Lower leg skin (tissue), 4 donors: ENCODE results near the gene ANKRD50. TPM values are rescaled to one million over a fixed set of nuclear protein-coding genes. Genes with fewer than 3 reads are reported as not detected.

Experiments used
- DNase-seq, 2 donors: peaks; one replicate each; pipeline ENCODE4 v3.0.0-alpha.2; 2019; ENCODE audit warnings: low spot score in 2 of 2
- H3K4me3 ChIP-seq: fragments of 200-600 bp; sonication (generic); 2 replicates; pipeline ENCODE4 v1.5.1; 2017; ENCODE audit warnings: mild to moderate bottlenecking, low read depth; ENCODE audit not compliant: poor library complexity, severe bottlenecking
- POLR2A ChIP-seq, 2 donors: fragments of 450-650 bp; IDR thresholded peaks; one replicate each; pipeline ENCODE4 v1.6.1; 2016 to 2017; ENCODE audit warnings: antibody characterized with exemption in 2 of 2, mild to moderate bottlenecking in 1 of 2, moderate library complexity in 1 of 2
- WGBS, 2 donors: methylation state at CpG; one replicate each; pipeline ENCODE4 v1.1.5; 2018; 5-methylcytosine and 5-hydroxymethylcytosine counted together
- intact Hi-C: fragments of 100-400 bp; cut with DNase I; formaldehyde crosslinking; loops from one replicate; pipeline ENCODE4 v1.15.0; 2023; ENCODE audit warnings: low total_unique reads
- total RNA-seq, 4 donors: library from RNA; depleted of rRNA; stranded (reverse); fragments of >200 nt; gene quantifications; one replicate each; pipeline ENCODE4 v1.1.0, GENCODE V29; 2016
- TF ChIP-seq, protein P1 (sequence below), 3 donors: fragments of 450-650 bp; IDR thresholded peaks; one replicate each; pipeline ENCODE4 v1.5.1; 2016; ENCODE audit warnings: antibody characterized with exemption in 3 of 3, mild to moderate bottlenecking in 3 of 3, moderate library complexity in 2 of 3

ANKRD50 gene
- total RNA-seq, 4 donors from 2014 or later, result 21.8 to 26.4 (median 22.7) TPM

DNA sequence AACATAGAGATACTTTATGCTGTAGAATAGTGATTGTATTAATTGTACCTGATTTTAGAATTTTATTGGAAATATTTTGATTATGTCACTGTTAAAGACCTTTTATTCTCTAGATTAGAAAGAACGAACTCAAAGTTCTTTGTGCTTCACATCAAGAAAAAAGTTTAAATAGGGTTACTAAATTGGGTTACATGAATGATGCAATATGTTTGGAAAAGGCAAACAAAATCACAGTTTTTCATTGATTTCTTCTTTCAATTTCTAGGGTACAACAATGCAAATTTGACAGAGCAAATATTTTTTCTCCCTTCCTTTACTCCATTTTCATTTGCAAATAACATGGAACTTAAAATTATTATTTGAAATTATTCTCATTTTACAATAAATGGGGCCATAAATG is 24.0 kb upstream of the ANKRD50 start:
- intact Hi-C loops, result no loop called here
- no peak overlapping the region for H3K4me3 ChIP-seq
- 80 to 83% methylated on average over 1 of the region's 1 CpG for WGBS, 2 donors
- TF ChIP-seq POLR2A (IDR thresholded peaks at IDR 0.05), result no peak
- TF ChIP-seq, protein P1, sequence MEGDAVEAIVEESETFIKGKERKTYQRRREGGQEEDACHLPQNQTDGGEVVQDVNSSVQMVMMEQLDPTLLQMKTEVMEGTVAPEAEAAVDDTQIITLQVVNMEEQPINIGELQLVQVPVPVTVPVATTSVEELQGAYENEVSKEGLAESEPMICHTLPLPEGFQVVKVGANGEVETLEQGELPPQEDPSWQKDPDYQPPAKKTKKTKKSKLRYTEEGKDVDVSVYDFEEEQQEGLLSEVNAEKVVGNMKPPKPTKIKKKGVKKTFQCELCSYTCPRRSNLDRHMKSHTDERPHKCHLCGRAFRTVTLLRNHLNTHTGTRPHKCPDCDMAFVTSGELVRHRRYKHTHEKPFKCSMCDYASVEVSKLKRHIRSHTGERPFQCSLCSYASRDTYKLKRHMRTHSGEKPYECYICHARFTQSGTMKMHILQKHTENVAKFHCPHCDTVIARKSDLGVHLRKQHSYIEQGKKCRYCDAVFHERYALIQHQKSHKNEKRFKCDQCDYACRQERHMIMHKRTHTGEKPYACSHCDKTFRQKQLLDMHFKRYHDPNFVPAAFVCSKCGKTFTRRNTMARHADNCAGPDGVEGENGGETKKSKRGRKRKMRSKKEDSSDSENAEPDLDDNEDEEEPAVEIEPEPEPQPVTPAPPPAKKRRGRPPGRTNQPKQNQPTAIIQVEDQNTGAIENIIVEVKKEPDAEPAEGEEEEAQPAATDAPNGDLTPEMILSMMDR (IDR thresholded peaks at IDR 0.05), result no peak
- DNase-seq, result no peak

DNA sequence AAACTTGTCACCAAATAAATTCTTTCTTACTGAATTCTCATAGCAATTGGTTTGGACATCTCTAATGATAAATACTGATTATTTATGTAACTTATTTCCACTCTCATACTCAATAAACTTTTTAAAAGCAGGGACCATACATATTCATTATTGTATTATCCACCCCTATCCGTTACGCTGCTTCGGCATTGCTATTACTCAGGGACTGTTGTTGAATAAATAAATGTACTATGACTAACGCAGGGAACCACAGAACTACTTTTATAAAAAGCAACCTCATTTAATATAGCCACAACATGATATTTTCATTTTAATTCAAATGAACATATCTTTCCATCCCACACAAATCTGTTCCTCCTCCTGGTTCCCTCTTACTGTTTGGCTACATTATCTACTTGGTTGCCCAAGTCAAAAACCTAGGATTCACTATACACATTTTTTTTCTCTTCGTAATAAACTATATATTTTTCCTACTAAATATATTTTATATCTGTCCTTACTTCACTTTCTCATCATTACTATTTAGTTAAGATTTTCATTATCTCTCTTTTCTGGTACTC is 14.9 kb upstream of the ANKRD50 start:
- no peak for DNase-seq
- 97% methylated on average over 5 of the region's 5 CpGs for WGBS, 2 donors
- intact Hi-C loops, result no loop called here
- TF ChIP-seq, protein P1 (IDR thresholded peaks at IDR 0.05), result no peak
- no peak for TF ChIP-seq POLR2A (IDR thresholded peaks at IDR 0.05)
- H3K4me3 ChIP-seq, result no peak overlapping the region

DNA sequence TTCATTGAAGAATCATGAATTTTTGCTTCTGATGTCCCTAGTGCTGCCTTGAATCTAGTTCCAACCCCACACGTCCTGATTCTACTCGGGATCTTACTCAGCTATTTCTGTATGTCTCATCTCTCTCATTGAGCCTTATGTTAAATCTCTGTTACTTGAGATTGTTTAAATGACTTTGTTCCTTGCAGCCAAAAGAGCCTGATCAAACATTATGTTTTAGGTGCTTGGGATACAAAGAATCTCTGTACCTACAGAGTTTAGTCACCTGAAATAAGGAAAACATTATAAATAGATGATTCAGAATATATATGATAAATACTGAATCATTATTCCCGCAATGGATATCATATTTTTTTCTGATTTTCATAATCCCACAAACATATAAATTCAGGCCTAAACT is 13.7 kb upstream of the ANKRD50 start:
- intact Hi-C loops, result no loop called here
- TF ChIP-seq, protein P1 (IDR thresholded peaks at IDR 0.05), result no peak
- TF ChIP-seq POLR2A (IDR thresholded peaks at IDR 0.05), result no peak
- WGBS, 2 donors, result 84 to 90% methylated on average over 3 of the region's 3 CpGs
- no peak for DNase-seq
- no peak overlapping the region for H3K4me3 ChIP-seq

DNA sequence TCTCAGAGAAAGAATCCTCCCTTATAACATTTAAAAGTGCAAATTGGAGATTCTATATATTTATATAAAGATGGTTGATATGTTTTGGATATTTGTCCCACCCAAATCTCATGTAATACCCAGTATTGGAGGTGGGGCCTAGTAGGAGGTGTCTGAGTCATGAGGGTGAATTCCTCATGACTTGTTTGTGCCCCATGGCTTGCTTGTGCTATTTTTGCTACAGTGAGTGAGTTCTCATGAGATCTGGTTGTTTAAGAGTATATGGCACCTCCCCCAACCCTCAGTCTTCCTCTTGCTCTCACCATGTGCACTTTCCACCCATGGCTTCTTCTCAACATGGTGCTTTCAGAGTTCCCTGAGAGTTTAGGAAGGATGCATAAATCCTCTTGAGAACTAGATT is 9.5 kb upstream of the ANKRD50 start:
- intact Hi-C loops, result no loop called here
- DNase-seq, result no peak
- no peak for TF ChIP-seq POLR2A (IDR thresholded peaks at IDR 0.05)
- TF ChIP-seq, protein P1 (IDR thresholded peaks at IDR 0.05), result no peak
- H3K4me3 ChIP-seq, result no peak overlapping the region

DNA sequence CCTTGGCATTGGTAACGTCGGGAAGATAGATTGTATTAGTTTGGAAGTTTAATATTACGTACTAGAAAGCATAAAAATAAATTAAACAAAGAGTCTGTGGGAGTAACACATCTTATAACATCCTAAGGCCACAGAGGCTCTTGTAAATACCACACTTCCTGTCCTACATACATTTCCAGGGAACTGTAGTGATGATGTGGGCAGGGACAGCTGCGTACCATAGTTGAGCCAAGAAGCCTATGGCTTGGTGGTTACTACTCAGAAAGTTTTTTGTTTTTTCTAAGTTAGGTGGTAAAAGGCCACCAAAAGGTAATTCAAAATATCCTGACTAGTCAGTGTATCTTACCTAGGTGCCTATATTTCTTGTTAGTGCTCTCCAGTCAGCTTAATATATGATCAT is 4.6 kb upstream of the ANKRD50 start:
- intact Hi-C loops, result no loop called here
- WGBS, 2 donors, result 88 to 93% methylated on average over 4 of the region's 4 CpGs
- DNase-seq, result no peak
- TF ChIP-seq, protein P1 (IDR thresholded peaks at IDR 0.05), result no peak
- no peak for TF ChIP-seq POLR2A (IDR thresholded peaks at IDR 0.05)
- H3K4me3 ChIP-seq, result no peak overlapping the region

DNA sequence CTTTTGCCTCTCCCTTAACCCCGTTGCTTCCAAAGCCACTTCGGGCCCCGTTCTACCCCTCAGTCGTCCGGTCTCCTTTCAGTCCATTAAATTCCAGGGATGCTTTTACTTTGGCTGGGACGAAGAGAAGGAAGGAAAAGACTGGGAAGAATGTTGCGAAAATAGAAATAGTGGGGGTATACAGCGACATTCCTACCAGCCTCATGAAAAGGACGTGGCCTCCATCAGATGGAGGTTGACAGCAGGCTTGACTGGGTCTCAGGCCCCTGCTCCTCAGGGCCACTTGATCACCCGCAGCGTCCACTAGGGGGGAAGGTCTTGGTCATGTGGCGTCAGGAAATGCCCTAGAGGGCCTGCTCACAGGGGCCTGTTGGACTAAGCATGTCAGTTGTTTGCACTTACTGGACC is 657 bp upstream of the ANKRD50 start:
- DNase-seq, result peak; percentile 51 to 93
- 6 to 10% methylated on average over 12 of the region's 12 CpGs for WGBS, 2 donors
- no peak for TF ChIP-seq POLR2A (IDR thresholded peaks at IDR 0.05)
- TF ChIP-seq, protein P1 (IDR thresholded peaks at IDR 0.05), result no peak
- peak overlapping the region; percentile 65 for H3K4me3 ChIP-seq
- intact Hi-C loops, result no loop called here
